DOHH2 (cell line): ENCODE data around the gene ADAMTS16.

Experiments
- EZH2phosphoT487 ChIP-seq: fragments of 200-600 bp; sonication (generic); IDR thresholded peaks from 2 replicates; pipeline ENCODE4 v1.6.1; 2017; ENCODE audit warnings: borderline replicate concordance, mild to moderate bottlenecking, antibody characterized with exemption, low read length, moderate library complexity, mixed read lengths
- TF ChIP-seq, protein P1 (sequence below): fragments of 200-600 bp; sonication (generic); IDR thresholded peaks from one replicate; pipeline ENCODE4 v1.5.1; 2014; ENCODE audit warnings: antibody characterized with exemption, mild to moderate bottlenecking, low read depth, low read length; ENCODE audit not compliant: poor library complexity, severe bottlenecking

DNA sequence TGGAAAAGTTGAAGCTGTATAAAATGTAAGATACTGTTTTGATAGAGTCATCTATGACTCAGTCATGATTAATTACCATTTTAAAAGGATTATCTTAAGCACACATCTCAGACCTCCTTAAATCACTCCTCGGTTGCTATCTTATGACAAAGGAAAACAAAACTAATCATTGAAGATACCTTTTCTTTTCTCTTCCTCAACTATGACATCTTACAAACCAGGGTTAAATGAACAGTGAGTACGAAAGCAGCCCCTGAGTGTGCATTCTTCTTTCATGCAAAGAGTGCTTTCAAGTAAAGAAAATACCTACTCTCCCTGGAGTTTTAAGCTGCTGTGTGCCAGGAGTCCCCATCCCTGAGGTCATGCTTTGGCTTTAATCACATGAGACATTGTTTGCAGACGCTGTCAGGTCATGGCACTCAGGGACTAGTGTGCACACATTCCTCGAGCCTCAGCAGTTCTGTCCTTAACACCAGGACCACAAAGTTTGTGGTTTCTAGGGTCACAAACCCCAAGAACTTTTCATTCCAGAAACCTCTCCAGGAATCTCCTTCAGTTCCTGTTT, 195.7 kb downstream of the ADAMTS16 start:
- TF ChIP-seq, protein P1, sequence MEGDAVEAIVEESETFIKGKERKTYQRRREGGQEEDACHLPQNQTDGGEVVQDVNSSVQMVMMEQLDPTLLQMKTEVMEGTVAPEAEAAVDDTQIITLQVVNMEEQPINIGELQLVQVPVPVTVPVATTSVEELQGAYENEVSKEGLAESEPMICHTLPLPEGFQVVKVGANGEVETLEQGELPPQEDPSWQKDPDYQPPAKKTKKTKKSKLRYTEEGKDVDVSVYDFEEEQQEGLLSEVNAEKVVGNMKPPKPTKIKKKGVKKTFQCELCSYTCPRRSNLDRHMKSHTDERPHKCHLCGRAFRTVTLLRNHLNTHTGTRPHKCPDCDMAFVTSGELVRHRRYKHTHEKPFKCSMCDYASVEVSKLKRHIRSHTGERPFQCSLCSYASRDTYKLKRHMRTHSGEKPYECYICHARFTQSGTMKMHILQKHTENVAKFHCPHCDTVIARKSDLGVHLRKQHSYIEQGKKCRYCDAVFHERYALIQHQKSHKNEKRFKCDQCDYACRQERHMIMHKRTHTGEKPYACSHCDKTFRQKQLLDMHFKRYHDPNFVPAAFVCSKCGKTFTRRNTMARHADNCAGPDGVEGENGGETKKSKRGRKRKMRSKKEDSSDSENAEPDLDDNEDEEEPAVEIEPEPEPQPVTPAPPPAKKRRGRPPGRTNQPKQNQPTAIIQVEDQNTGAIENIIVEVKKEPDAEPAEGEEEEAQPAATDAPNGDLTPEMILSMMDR: no peak
- TF ChIP-seq EZH2phosphoT487: no peak
